HEK293 (cell line): ENCODE results near the gene HMHB1.
A peak's percentile ranks its signal among the peaks of the same experiment; 100 is the strongest.

ENCODE experiments used
- CTCF ChIA-PET: fragments of 350-600 bp; formaldehyde crosslinking; extraction: SDS; loops from one replicate; lab custom pipeline; 2021; ENCODE audit warnings: antibody characterized with exemption; lab: Yijun Ruan, JAX
- POLR2A ChIA-PET: fragments of 300-600 bp; formaldehyde crosslinking; extraction: SDS; loops from one replicate; lab custom pipeline; 2020; ENCODE audit warnings: antibody characterized with exemption, inconsistent platforms; lab: Yijun Ruan, JAX
- H3K27ac ChIP-seq: fragments of 200-500 bp; sonication (Bioruptor generic); 2 replicates; pipeline ENCODE4 v1.5.1; 2014; ENCODE audit warnings: low read depth, low read length, control low read depth, inconsistent platforms; ENCODE audit errors: extremely low read depth
- H3K36me3 ChIP-seq, 2 experiments: fragments of 200-500 bp in 1 of 2; sonication (Bioruptor generic) in 1 of 2; 1 replicate in 1 of 2; 2 replicates in 1 of 2; pipeline ENCODE4 v1.5.1; 2014 to 2017; ENCODE audit warnings: inconsistent platforms in 2 of 2, low read length in 2 of 2; ENCODE audit not compliant: control insufficient read depth in 2 of 2, insufficient read depth in 1 of 2
- H3K4me1 ChIP-seq: fragments of 200-500 bp; sonication (Bioruptor generic); 2 replicates; pipeline ENCODE4 v1.5.1; 2014; ENCODE audit warnings: mild to moderate bottlenecking, low read length, inconsistent platforms; ENCODE audit not compliant: control insufficient read depth, insufficient read depth
- H3K4me3 ChIP-seq: 2 replicates; pipeline ENCODE4 v1.5.1; 2011; ENCODE audit warnings: low read depth, mild to moderate bottlenecking, control low read depth, low read length, moderate library complexity
- H3K9me3 ChIP-seq: fragments of 200-500 bp; sonication (Bioruptor generic); 2 replicates; pipeline ENCODE4 v1.5.1; 2014; ENCODE audit warnings: low read depth, low read length, inconsistent platforms; ENCODE audit not compliant: control insufficient read depth, insufficient read depth
- FEZF1 ChIP-seq: fragments of 450-650 bp; formaldehyde crosslinking; IDR thresholded peaks from 2 replicates; pipeline ENCODE4 v1.5.1; 2016; ENCODE audit warnings: missing biosample characterization, missing genetic modification characterization
- IKZF3 ChIP-seq: fragments of 450-650 bp; IDR thresholded peaks from 2 replicates; pipeline ENCODE4 v1.5.0; 2018; ENCODE audit warnings: missing biosample characterization, mild to moderate bottlenecking, missing genetic modification characterization, moderate library complexity
- INSM2 ChIP-seq: fragments of 450-650 bp; formaldehyde crosslinking; IDR thresholded peaks from 2 replicates; pipeline ENCODE4 v1.5.1; 2016; ENCODE audit warnings: missing biosample characterization, missing genetic modification characterization
- KLF10 ChIP-seq: fragments of 450-650 bp; IDR thresholded peaks from 2 replicates; pipeline ENCODE4 v1.5.1; 2018; ENCODE audit warnings: missing biosample characterization, mild to moderate bottlenecking, missing genetic modification characterization
- PRDM4 ChIP-seq: fragments of 450-650 bp; formaldehyde crosslinking; IDR thresholded peaks from 2 replicates; pipeline ENCODE4 v1.5.1; 2017; ENCODE audit warnings: missing biosample characterization, missing genetic modification characterization
- ZBTB17 ChIP-seq: fragments of 450-650 bp; formaldehyde crosslinking; IDR thresholded peaks from 2 replicates; pipeline ENCODE4 v1.5.1; 2016; ENCODE audit warnings: missing biosample characterization, missing genetic modification characterization
- ZBTB20 ChIP-seq: fragments of 450-650 bp; formaldehyde crosslinking; IDR thresholded peaks from 2 replicates; pipeline ENCODE4 v1.5.1; 2016; ENCODE audit warnings: missing biosample characterization, missing genetic modification characterization
- ZFP3 ChIP-seq: fragments of 450-650 bp; formaldehyde crosslinking; IDR thresholded peaks from 2 replicates; pipeline ENCODE4 v1.5.1; 2016; ENCODE audit warnings: low read depth, missing biosample characterization, missing genetic modification characterization
- ZFP37 ChIP-seq: fragments of 450-650 bp; formaldehyde crosslinking; IDR thresholded peaks from 2 replicates; pipeline ENCODE4 v1.5.1; 2016; ENCODE audit warnings: missing biosample characterization, missing genetic modification characterization
- ZIC2 ChIP-seq: fragments of 450-650 bp; formaldehyde crosslinking; IDR thresholded peaks from 2 replicates; pipeline ENCODE4 v1.5.1; 2016; ENCODE audit warnings: missing biosample characterization, missing genetic modification characterization
- ZNF140 ChIP-seq: fragments of 450-650 bp; formaldehyde crosslinking; IDR thresholded peaks from 2 replicates; pipeline ENCODE4 v1.5.1; 2016; ENCODE audit warnings: missing biosample characterization, missing genetic modification characterization
- ZNF184 ChIP-seq: fragments of 450-650 bp; IDR thresholded peaks from 2 replicates; pipeline ENCODE4 v1.5.1; 2018; ENCODE audit warnings: missing biosample characterization, mild to moderate bottlenecking, missing genetic modification characterization
- ZNF2 ChIP-seq: fragments of 450-650 bp; formaldehyde crosslinking; IDR thresholded peaks from 2 replicates; pipeline ENCODE4 v1.5.1; 2016; ENCODE audit warnings: missing biosample characterization, missing genetic modification characterization
- ZNF311 ChIP-seq: fragments of 450-650 bp; formaldehyde crosslinking; IDR thresholded peaks from 2 replicates; pipeline ENCODE4 v1.5.1; 2017; ENCODE audit warnings: missing biosample characterization, missing genetic modification characterization, borderline replicate concordance
- ZNF362 ChIP-seq: fragments of 450-650 bp; formaldehyde crosslinking; IDR thresholded peaks from 2 replicates; pipeline ENCODE4 v1.5.1; 2016; ENCODE audit warnings: missing biosample characterization, missing genetic modification characterization
- ZNF398 ChIP-seq: fragments of 450-650 bp; formaldehyde crosslinking; IDR thresholded peaks from 2 replicates; pipeline ENCODE4 v1.5.1; 2017; ENCODE audit warnings: missing biosample characterization, missing genetic modification characterization
- ZNF558 ChIP-seq: fragments of 450-650 bp; formaldehyde crosslinking; IDR thresholded peaks from 2 replicates; pipeline ENCODE4 v1.5.1; 2016; ENCODE audit warnings: missing biosample characterization, missing genetic modification characterization
- ZNF600 ChIP-seq: fragments of 450-650 bp; formaldehyde crosslinking; IDR thresholded peaks from 2 replicates; pipeline ENCODE4 v1.5.1; 2016; ENCODE audit warnings: missing biosample characterization, missing genetic modification characterization
- ZNF629 ChIP-seq: fragments of 450-650 bp; formaldehyde crosslinking; IDR thresholded peaks from 2 replicates; pipeline ENCODE4 v1.5.1; 2017; ENCODE audit warnings: missing biosample characterization, missing genetic modification characterization
- ZNF639 ChIP-seq: fragments of 450-650 bp; formaldehyde crosslinking; IDR thresholded peaks from 2 replicates; pipeline ENCODE4 v1.5.1; 2016; ENCODE audit warnings: missing biosample characterization, missing genetic modification characterization
- ZNF654 ChIP-seq: fragments of 450-650 bp; formaldehyde crosslinking; IDR thresholded peaks from 2 replicates; pipeline ENCODE4 v1.5.1; 2016; ENCODE audit warnings: low read depth, missing biosample characterization, missing genetic modification characterization
- ZNF792 ChIP-seq: fragments of 450-650 bp; formaldehyde crosslinking; IDR thresholded peaks from 2 replicates; pipeline ENCODE4 v1.5.1; 2016; ENCODE audit warnings: missing biosample characterization, missing genetic modification characterization
- ZSCAN4 ChIP-seq: fragments of 450-650 bp; formaldehyde crosslinking; IDR thresholded peaks from 2 replicates; pipeline ENCODE4 v1.5.1; 2017; ENCODE audit warnings: missing biosample characterization, missing genetic modification characterization
- ZXDB ChIP-seq: fragments of 450-650 bp; formaldehyde crosslinking; IDR thresholded peaks from 2 replicates; pipeline ENCODE4 v1.5.1; 2016; ENCODE audit warnings: missing biosample characterization, missing genetic modification characterization

HMHB1 gene

GRCh38 chr5:143824851-143825720 lies 13.1 kb downstream of the HMHB1 start (continued):
- TF ChIP-seq ZIC2 (tag by site-specific recombination) = peak; percentile 65
- peak; percentile 97 for TF ChIP-seq ZXDB (tag by site-specific recombination)
- TF ChIP-seq ZSCAN4 (tag by site-specific recombination) = no peak
- no peak for TF ChIP-seq ZNF558
- TF ChIP-seq PRDM4 (tag by site-specific recombination) = 0 out of 2 replicates have a peak, but pooled peaks have one; percentile 18
- peak; percentile 92 for TF ChIP-seq ZNF654 (tag by site-specific recombination)
- TF ChIP-seq ZNF2 (tag by site-specific recombination) = peak; percentile 60; the same call in 1 of the 2 replicates
- TF ChIP-seq IKZF3 (tag by site-specific recombination) = 0 out of 2 replicates have a peak, but pooled peaks have one; percentile 25
- TF ChIP-seq, all 188 proteins: peak for 16

GRCh38 chr5:143826951-143827444 lies 15.0 kb downstream of the HMHB1 start:
- Histone ChIP-seq H3K36me3 (no peaks in the 10 kb centered on the region), H3K9me3 (no peaks in the 10 kb centered on the region), H3K27ac (no peak overlapping the region), H3K4me3 (no peak overlapping the region), H3K4me1 (peaks cover 11% of the 10 kb centered on the region)
- ChIA-PET CTCF (interaction anchor here (0.9 to 3.2 kb wide), 5 partner anchors 166 to 810 kb away, joined by 3 to 24 read pairs (median 4); no protein-coding TSS in a partner anchor), POLR2A (interaction anchor here (2.6 kb wide), 1 partner anchor 423 kb away, joined by 15 read pairs; the partner anchor contains the start of gene NR3C1)
- peak; percentile 57; the same call in 1 of the 2 replicates for TF ChIP-seq INSM2 (tag by site-specific recombination)
- 0 out of 2 replicates have a peak, but pooled peaks have one; percentile 14 for TF ChIP-seq ZNF398 (tag by site-specific recombination)
- 0 out of 2 replicates have a peak, but pooled peaks have one; percentile 62 for TF ChIP-seq ZNF600 (tag by site-specific recombination)
- no peak for TF ChIP-seq ZXDB (tag by site-specific recombination)
- no peak for TF ChIP-seq ZBTB17
- no peak for TF ChIP-seq ZNF362 (tag by site-specific recombination)
- no peak for TF ChIP-seq ZNF639 (tag by site-specific recombination)
- peak; percentile 57 for TF ChIP-seq ZNF184 (tag by site-specific recombination)
- no peak for TF ChIP-seq KLF10 (tag by site-specific recombination)
- 0 out of 2 replicates have a peak, but pooled peaks have one; percentile 13 for TF ChIP-seq ZBTB20
- TF ChIP-seq FEZF1 = 0 out of 2 replicates have a peak, but pooled peaks have one; percentile 21
- 0 out of 2 replicates have a peak, but pooled peaks have one; percentile 39 for TF ChIP-seq ZNF629 (tag by site-specific recombination)
- TF ChIP-seq ZFP37 (tag by site-specific recombination) = peak; percentile 22; the same call in 1 of the 2 replicates
- no peak for TF ChIP-seq ZNF140 (tag by site-specific recombination)
- TF ChIP-seq ZNF311 (tag by site-specific recombination) = no peak
- TF ChIP-seq ZNF792 (tag by site-specific recombination) = no peak
- no peak for TF ChIP-seq ZFP3 (tag by site-specific recombination)
